IMR-90 (cell line): Measurements from ENCODE around the gene COL7A1. TPM values are rescaled to one million over a fixed set of nuclear protein-coding genes. Genes with fewer than 3 reads are reported as not detected.

Experiments
- ATAC-seq: fragments of 200-7000 bp; cut with Tn5 transposase; 2 replicates; pipeline ENCODE4 v1.9.1; 2020; ENCODE audit warnings: low read depth, mild to moderate bottlenecking, moderate library complexity
- BruUV-seq: library from RNA; stranded (reverse); fragments of 400-500 nt; replicated peaks from 2 replicates; lab custom pipeline; 2021; lab: Mats Ljungman, UMichigan
- CTCF ChIA-PET: fragments of 300-600 bp; formaldehyde crosslinking; extraction: SDS; loops from one replicate; lab custom pipeline; 2021; ENCODE audit warnings: antibody characterized with exemption; lab: Yijun Ruan, JAX
- POLR2A ChIA-PET: fragments of 300-600 bp; sonication (Branson Sonifier 250); formaldehyde crosslinking; loops from one replicate; lab custom pipeline; 2022; ENCODE audit warnings: antibody characterized with exemption; ENCODE audit not compliant: unreplicated experiment; lab: Charles Lee
- DNase-seq: peaks from one replicate; pipeline ENCODE4 v3.0.0; 2013
- H2AFZ ChIP-seq: replicated peaks from 2 replicates; pipeline ENCODE3; 2013; ENCODE audit warnings: low read length, mild to moderate bottlenecking; ENCODE audit not compliant: poor library complexity
- H2AK5ac ChIP-seq: 2 replicates; pipeline ENCODE4 v1.6.1; 2013; ENCODE audit warnings: low read depth, low read length, inconsistent platforms
- H2AK9ac ChIP-seq: replicated peaks from 2 replicates; pipeline ENCODE3; 2013; ENCODE audit warnings: mild to moderate bottlenecking, low read depth, low read length, moderate library complexity; ENCODE audit not compliant: poor library complexity
- H2BK120ac ChIP-seq: 2 replicates; pipeline ENCODE4 v1.6.1; 2013; ENCODE audit warnings: low read depth, low read length, inconsistent platforms
- H2BK15ac ChIP-seq: 3 replicates; pipeline ENCODE4 v1.6.1; 2013; ENCODE audit warnings: low read depth, low read length, inconsistent platforms
- H2BK20ac ChIP-seq: 2 replicates; pipeline ENCODE4 v1.6.1; 2013; ENCODE audit warnings: low read depth, mild to moderate bottlenecking, inconsistent platforms, low read length, moderate library complexity
- H2BK5ac ChIP-seq: 2 replicates; pipeline ENCODE4 v1.6.1; 2013; ENCODE audit warnings: mild to moderate bottlenecking, low read depth, low read length, inconsistent platforms; ENCODE audit not compliant: poor library complexity, severe bottlenecking
- H3K14ac ChIP-seq: replicated peaks from 2 replicates; pipeline ENCODE4 v1.6.1; 2013; ENCODE audit warnings: low read depth, low read length, inconsistent platforms
- H3K18ac ChIP-seq: 2 replicates; pipeline ENCODE4 v1.6.1; 2013; ENCODE audit warnings: low read depth, low read length, control low read depth
- H3K23ac ChIP-seq: 2 replicates; pipeline ENCODE4 v1.6.1; 2013; ENCODE audit warnings: low read depth, low read length, inconsistent platforms
- H3K27ac ChIP-seq: 2 replicates; pipeline ENCODE4 v1.5.1; 2013; ENCODE audit warnings: mild to moderate bottlenecking, control low read depth, low read length; ENCODE audit not compliant: insufficient read depth
- H3K27me3 ChIP-seq: 2 replicates; pipeline ENCODE4 v1.6.1; 2013; ENCODE audit warnings: low read length; ENCODE audit not compliant: control insufficient read depth, insufficient read depth
- H3K36me3 ChIP-seq: 2 replicates; pipeline ENCODE4 v1.6.1; 2013; ENCODE audit warnings: low read length, mixed read lengths; ENCODE audit not compliant: control insufficient read depth, insufficient read depth
- H3K4ac ChIP-seq: 2 replicates; pipeline ENCODE4 v1.6.1; 2013; ENCODE audit warnings: low read depth, low read length, inconsistent platforms
- H3K4me1 ChIP-seq: 2 replicates; pipeline ENCODE4 v1.6.1; 2013; ENCODE audit warnings: low read length, mixed read lengths; ENCODE audit not compliant: control insufficient read depth, insufficient read depth
- H3K4me2 ChIP-seq: 2 replicates; pipeline ENCODE4 v1.6.1; 2013; ENCODE audit warnings: low read depth, mild to moderate bottlenecking, control low read depth, low read length, moderate library complexity
- H3K4me3 ChIP-seq: 2 replicates; pipeline ENCODE4 v1.5.1; 2013; ENCODE audit warnings: low read depth, mild to moderate bottlenecking, control low read depth, low read length, moderate library complexity; ENCODE audit not compliant: insufficient read depth
- H3K56ac ChIP-seq: 2 replicates; pipeline ENCODE4 v1.6.1; 2013; ENCODE audit warnings: low read length, inconsistent platforms; ENCODE audit not compliant: insufficient read depth; ENCODE audit errors: extremely low read depth
- H3K79me1 ChIP-seq, 2 experiments: 2 replicates each; pipeline ENCODE4 v1.6.1; 2013; ENCODE audit warnings: low read length in 2 of 2, inconsistent platforms in 1 of 2, low read depth in 1 of 2
- H3K9ac ChIP-seq: 2 replicates; pipeline ENCODE4 v1.6.1; 2013; ENCODE audit warnings: low read depth, low read length, control low read depth
- H3K9me1 ChIP-seq: 2 replicates; pipeline ENCODE4 v1.6.1; 2013; ENCODE audit warnings: low read length, inconsistent platforms; ENCODE audit not compliant: insufficient read depth
- H3K9me3 ChIP-seq: 2 replicates; pipeline ENCODE4 v1.6.1; 2013; ENCODE audit warnings: low read length; ENCODE audit not compliant: control insufficient read depth, insufficient read depth
- H4K20me1 ChIP-seq: 2 replicates; pipeline ENCODE4 v1.6.1; 2013; ENCODE audit warnings: low read length, inconsistent platforms; ENCODE audit not compliant: insufficient read depth
- H4K5ac ChIP-seq: 2 replicates; pipeline ENCODE4 v1.6.1; 2013; ENCODE audit warnings: mild to moderate bottlenecking, low read depth, low read length, control low read depth
- H4K8ac ChIP-seq, 2 experiments: 2 replicates each; pipeline ENCODE4 v1.6.1; 2013; ENCODE audit warnings: low read depth in 2 of 2, low read length in 2 of 2, control low read depth in 1 of 2, inconsistent platforms in 1 of 2
- H4K91ac ChIP-seq: 2 replicates; pipeline ENCODE4 v1.6.1; 2013; ENCODE audit warnings: low read depth, low read length, inconsistent platforms; ENCODE audit not compliant: insufficient read depth
- BHLHE40 ChIP-seq: fragments of 150-350 bp; IDR thresholded peaks from 2 replicates; pipeline ENCODE4 v1.6.1; 2016; ENCODE audit warnings: mild to moderate bottlenecking, low read depth, low read length
- CEBPB ChIP-seq: IDR thresholded peaks from 2 replicates; pipeline ENCODE4 v1.6.1; 2012; ENCODE audit warnings: low read depth, low read length, improper control_type of control experiment
- CHD1 ChIP-seq: IDR thresholded peaks from 2 replicates; pipeline ENCODE4 v1.6.1; 2012; ENCODE audit warnings: low read depth, low read length, improper control_type of control experiment
- FOS ChIP-seq: fragments of 150-350 bp; IDR thresholded peaks from 2 replicates; pipeline ENCODE4 v1.6.1; 2016; ENCODE audit warnings: low read depth, low read length
- RCOR1 ChIP-seq: IDR thresholded peaks from 2 replicates; pipeline ENCODE4 v1.6.1; 2012; ENCODE audit warnings: mild to moderate bottlenecking, low read length, improper control_type of control experiment; ENCODE audit not compliant: insufficient replicate concordance
- WGBS, 2 experiments: methylation state at CpG; one replicate each; pipeline versions ENCODE4 v1.1.5 to v1.1.7; 2013; ENCODE audit warnings: missing lambda C conversion rate in 2 of 2; ENCODE audit not compliant: insufficient read length in 1 of 2; ENCODE audit errors: extremely low coverage in 2 of 2; 5-methylcytosine and 5-hydroxymethylcytosine counted together
- dilution Hi-C: fragments of 300-500 bp; cut with HindIII; formaldehyde crosslinking; loops from one replicate; pipeline ENCODE4 v1.14.3; 2018; ENCODE audit warnings: low sequenced_read_pairs; ENCODE audit not compliant: unreplicated experiment
- in situ Hi-C: fragments of 300-500 bp; cut with MboI; formaldehyde crosslinking; loops from 3 replicates; pipeline ENCODE4 v1.14.3; 2019; ENCODE audit warnings: low sequenced_read_pairs, inconsistent platforms, mixed read lengths
- intact Hi-C: fragments of 100-400 bp; cut with micrococcal nuclease; formaldehyde crosslinking; loops from 2 replicates; pipeline ENCODE4 v1.10.0; 2022
- polyA plus RNA-seq, 3 experiments: library from polyadenylated mRNA; depleted of rRNA; stranded (reverse); fragments of >200 nt; gene quantifications; 2 replicates each; pipeline ENCODE4 v1.2.3, GENCODE V29; 2012; ENCODE audit warnings: low replicate concordance in 1 of 3
- total RNA-seq: library from RNA; depleted of rRNA; stranded (reverse); fragments of >200 nt; gene quantifications from 2 replicates; pipeline ENCODE4 v1.2.3, GENCODE V29; 2012

COL7A1 gene
- total and polyA plus RNA-seq, 2 of the 4 experiments (the other 2 are of a cell fraction) = 4.1 to 20.3 TPM

DNA sequence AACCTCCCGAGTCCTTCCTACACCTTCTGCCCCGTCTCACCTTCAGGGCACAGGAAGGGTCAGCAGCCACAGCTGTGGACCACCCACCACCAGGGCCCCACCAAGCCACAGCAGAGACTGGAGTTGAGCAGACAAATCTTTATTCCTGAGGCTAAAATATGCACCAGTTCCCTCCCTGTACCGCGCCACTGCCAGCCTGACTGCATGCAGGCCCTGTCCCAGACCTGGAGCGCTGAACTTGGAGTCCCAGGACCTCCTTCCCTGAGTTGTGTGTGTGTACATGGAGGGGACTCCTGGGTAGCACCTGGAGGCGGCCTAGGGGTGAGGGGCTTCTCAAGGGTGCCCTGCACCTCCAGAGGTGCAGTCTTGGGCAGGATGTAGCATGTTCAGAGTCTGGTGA, 30.5 kb upstream of the COL7A1 start:
- Histone ChIP-seq H3K9me1 (0 out of 2 replicates have a peak, but pooled peaks cover 4% of the 10 kb centered on the region), H3K4me2 (no peak overlapping the region), H3K18ac (no peak overlapping the region), H4K5ac (no peak overlapping the region), H4K91ac (no peak overlapping the region), H4K8ac (no peak overlapping the region), H3K9ac (no peak overlapping the region), H3K4ac (no peak overlapping the region), H2AFZ (no peak overlapping the region), H3K23ac (no peak overlapping the region), H4K20me1 (peaks cover 12% of the 10 kb centered on the region; the same call in 1 of the 2 replicates), H3K79me1 (peaks cover 0 to 12% of the 10 kb centered on the region in 2 experiments), H3K9me3 (no peaks in the 10 kb centered on the region), H2BK15ac (no peak overlapping the region), H2AK9ac (no peak overlapping the region), H3K14ac (no peak overlapping the region), H2BK5ac (no peak overlapping the region), H3K4me1 (no peaks in the 10 kb centered on the region), H2BK120ac (no peak overlapping the region), H3K36me3 (peaks cover 72% of the 10 kb centered on the region), H3K27me3 (no peaks in the 10 kb centered on the region), H2BK20ac (no peak overlapping the region), H3K4me3 (no peak overlapping the region), H3K27ac (no peak overlapping the region), H2AK5ac (no peak overlapping the region), H3K56ac (no peak overlapping the region)
- ATAC-seq (no peak), DNase-seq (no peak)
- ChIA-PET CTCF (no interaction called here), POLR2A (no interaction called here)
- dilution Hi-C loops (no loop called here), intact Hi-C loops (no loop called here), in situ Hi-C loops (no loop called here)
- TF ChIP-seq FOS (no peak), RCOR1 (no peak), CHD1 (no peak), CEBPB (no peak), BHLHE40 (no peak)
- WGBS, 2 experiments = no CpG with 5 or more reads among the region's 6 CpGs
- BruUV-seq = no TSS peak
